ENCODE data around the gene CDH23. TPM values are rescaled to one million over a fixed set of nuclear protein-coding genes. Genes with fewer than 3 reads are reported as not detected.

CDH23 gene
- total and polyA plus RNA-seq, 8 donors: 1.8 to 22.8 (median 3.0) TPM

- intact Hi-C loops (cut with DNase I): no loop called here
- DNase-seq (no peak), ATAC-seq (no peak)
- TF ChIP-seq CTCF (IDR thresholded peaks at IDR 0.05): no peak
- no peaks in the 10 kb centered on the region for H3K9me3 ChIP-seq
- H3K27me3 ChIP-seq: no peaks in the 10 kb centered on the region
- H3K36me3 ChIP-seq: peaks cover 0 to 31% of the 10 kb centered on the region in 2 donors
- peak overlapping the region; percentile 88 to 92 for H3K27ac ChIP-seq
- H3K4me1 ChIP-seq: peaks cover 48 to 99% of the 10 kb centered on the region in 2 donors
- peak overlapping the region in 1 of 2 donors; percentile 68 for H3K4me3 ChIP-seq
Observed at GRCh38 chr10:71770255-71770654, 373.5 kb downstream of the CDH23 start.

GRCh38 chr10:71770789-71771188, 374.1 kb downstream of the CDH23 start:
- Histone ChIP-seq H3K27me3 (no peaks in the 10 kb centered on the region), H3K9me3 (no peaks in the 10 kb centered on the region), H3K4me3 (peak overlapping the region in 1 of 2 donors; percentile 68), H3K36me3 (peaks cover 0 to 30% of the 10 kb centered on the region in 2 donors), H3K27ac (peak overlapping the region; percentile 88 to 92), H3K4me1 (peaks cover 48 to 99% of the 10 kb centered on the region in 2 donors)
- DNase-seq (peak in 2 of 4 donors; percentile 81 to 82), ATAC-seq (no peak)
- intact Hi-C loops (cut with DNase I): no loop called here
- TF ChIP-seq CTCF (IDR thresholded peaks at IDR 0.05): no peak

- intact Hi-C loops (cut with DNase I): no loop called here
- Histone ChIP-seq H3K36me3 (peaks cover 0 to 26% of the 10 kb centered on the region in 2 donors), H3K4me1 (peaks cover 44 to 99% of the 10 kb centered on the region in 2 donors), H3K4me3 (peak overlapping the region in 1 of 2 donors; percentile 68), H3K9me3 (no peaks in the 10 kb centered on the region), H3K27me3 (no peaks in the 10 kb centered on the region), H3K27ac (peak overlapping the region; percentile 88 to 92)
- ATAC-seq (no peak), DNase-seq (peak in 1 of 4 donors; percentile 31)
- no peak for TF ChIP-seq CTCF (IDR thresholded peaks at IDR 0.05)
Observed at GRCh38 chr10:71771204-71771603, 374.5 kb downstream of the CDH23 start.

GRCh38 chr10:71771821-71772617, 375.3 kb downstream of the CDH23 start:
- H3K4me3 ChIP-seq: peak overlapping the region; percentile 68 to 71
- peak overlapping the region; percentile 88 to 92 for H3K27ac ChIP-seq
- no peaks in the 10 kb centered on the region for H3K27me3 ChIP-seq
- no peak for TF ChIP-seq CTCF (IDR thresholded peaks at IDR 0.05)
- H3K36me3 ChIP-seq: peaks cover 0 to 19% of the 10 kb centered on the region in 2 donors
- DNase-seq (peak in 2 of 4 donors; percentile 68 to 76), ATAC-seq (peak; percentile 39)
- intact Hi-C loops (cut with DNase I): no loop called here
- no peaks in the 10 kb centered on the region for H3K9me3 ChIP-seq
- peaks cover 36 to 99% of the 10 kb centered on the region in 2 donors for H3K4me1 ChIP-seq

GRCh38 chr10:71772832-71773220, 376.1 kb downstream of the CDH23 start:
- Histone ChIP-seq H3K36me3 (peaks cover 0 to 11% of the 10 kb centered on the region in 2 donors), H3K27me3 (no peaks in the 10 kb centered on the region), H3K27ac (peak overlapping the region; percentile 88 to 92), H3K4me1 (peaks cover 28 to 99% of the 10 kb centered on the region in 2 donors), H3K4me3 (peak overlapping the region; percentile 68 to 71), H3K9me3 (no peaks in the 10 kb centered on the region)
- ATAC-seq: peak; percentile 6
- intact Hi-C loops (cut with DNase I): no loop called here
- no peak for TF ChIP-seq CTCF (IDR thresholded peaks at IDR 0.05)
- no peak for DNase-seq
